Measurements from ENCODE around the gene GAREM1.

The GAREM1 gene

DNA sequence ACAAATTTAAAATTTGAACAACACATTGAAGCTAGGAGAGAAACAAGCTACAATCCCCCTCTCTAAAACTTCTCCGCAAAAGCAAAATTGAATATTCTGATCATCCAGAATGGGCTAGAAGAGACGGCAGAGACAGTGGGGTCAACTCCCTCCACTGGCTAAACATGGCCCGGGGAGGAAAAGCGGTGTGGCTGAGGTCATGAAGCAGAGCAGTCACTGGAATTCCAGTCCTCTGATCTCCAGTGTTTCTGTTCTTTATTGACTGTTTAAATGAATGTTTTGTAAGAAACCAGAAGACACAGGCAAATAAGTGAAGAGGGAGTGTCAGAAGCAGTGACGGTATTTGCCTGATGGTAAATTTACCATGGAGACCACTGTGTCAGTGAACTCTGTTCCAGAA is 116.2 kb downstream of the GAREM1 start:
- H4K91ac ChIP-seq (ENCODE audit: low read depth, low read length, poor library complexity) = no peak overlapping the region
- no peak overlapping the region for H2AK5ac ChIP-seq (ENCODE audit: low read depth, low read length)
- H2BK120ac ChIP-seq (ENCODE audit: low read depth, low read length) = no peak overlapping the region
- no peak overlapping the region for H3K14ac ChIP-seq (ENCODE audit: low read length)
- H3K23ac ChIP-seq (ENCODE audit: low read depth, low read length, poor library complexity) = no peak overlapping the region
- no peak overlapping the region for H4K8ac ChIP-seq (ENCODE audit: low read depth, low read length)
- H3K18ac ChIP-seq (ENCODE audit: low read length) = no peak overlapping the region
- H3K36me3 ChIP-seq (replicated peaks in 1 of 2; ENCODE audit: control insufficient read depth in 2 of 2, insufficient read depth in 2 of 2, low read length in 2 of 2) = no peaks in the 10 kb centered on the region
- H3K27me3 ChIP-seq (ENCODE audit: control insufficient read depth in 3 of 3, insufficient read depth in 3 of 3, low read depth in 1 of 3, low read length in 3 of 3) = no peaks in the 10 kb centered on the region
- H2AFZ ChIP-seq (ENCODE audit: low read length) = no peak overlapping the region
- no peak overlapping the region for H3K9ac ChIP-seq (ENCODE audit: low read depth, low read length, poor library complexity)
- no peak overlapping the region for H2BK5ac ChIP-seq (ENCODE audit: low read length)
- H3K4me3 ChIP-seq (ENCODE audit: low read length in 2 of 2) = no peak overlapping the region
- H3K27ac ChIP-seq (replicated peaks; ENCODE audit: low read length) = no peak overlapping the region
- peaks cover 3 to 8% of the 10 kb centered on the region in 2 donors for H3K4me1 ChIP-seq (ENCODE audit: control insufficient read depth in 2 of 2, insufficient read depth in 1 of 2, low read depth in 1 of 2, low read length in 2 of 2)
- no peak overlapping the region for H3K4ac ChIP-seq (ENCODE audit: low read length)
- no peaks in the 10 kb centered on the region for H3K79me1 ChIP-seq (ENCODE audit: low read depth, low read length)
- WGBS, 2 donors (ENCODE audit: extremely low coverage in 2 of 2, insufficient read length in 2 of 2, insufficient replicate concordance in 1 of 2) = no CpG with 5 or more reads among the region's 5 CpGs
- no peak for DNase-seq (ENCODE audit: low spot score)
- H2BK15ac ChIP-seq (ENCODE audit: low read length) = no peak overlapping the region
- no peak overlapping the region for H2BK12ac ChIP-seq (ENCODE audit: low read length)
- no peaks in the 10 kb centered on the region for H3K9me3 ChIP-seq (replicated peaks in 1 of 2; ENCODE audit: control insufficient read depth in 2 of 2, insufficient read depth in 1 of 2, low read depth in 1 of 2, low read length in 2 of 2)
- H3K4me2 ChIP-seq (ENCODE audit: insufficient read depth, low read length, poor library complexity, severe bottlenecking) = no peak overlapping the region

DNA sequence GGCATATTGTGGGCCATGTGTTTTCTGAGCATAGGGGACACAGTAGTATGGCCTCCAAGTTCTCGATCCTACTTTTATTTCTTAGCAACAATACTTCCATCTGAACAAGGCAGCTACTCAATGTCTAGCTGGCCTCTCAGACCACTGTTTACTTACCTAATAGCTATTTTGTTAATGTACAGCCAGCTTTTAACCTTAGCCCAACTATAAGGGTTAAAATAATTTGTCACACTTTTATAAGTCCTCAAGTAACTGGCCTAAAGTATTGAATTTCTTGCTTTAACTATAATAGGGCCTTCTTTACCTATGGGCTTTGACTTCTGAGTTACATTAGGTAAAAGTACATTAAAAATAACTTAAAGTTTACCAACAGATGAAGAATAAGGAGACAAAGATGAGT is 117.4 kb downstream of the GAREM1 start:
- Histone ChIP-seq H3K9me3 (replicated peaks in 1 of 2; ENCODE audit: control insufficient read depth in 2 of 2, insufficient read depth in 1 of 2, low read depth in 1 of 2, low read length in 2 of 2) (no peaks in the 10 kb centered on the region), H2BK5ac (ENCODE audit: low read length) (no peak overlapping the region), H3K14ac (ENCODE audit: low read length) (no peak overlapping the region), H3K4ac (ENCODE audit: low read length) (no peak overlapping the region), H2BK120ac (ENCODE audit: low read depth, low read length) (no peak overlapping the region), H3K9ac (ENCODE audit: low read depth, low read length, poor library complexity) (no peak overlapping the region), H3K79me1 (ENCODE audit: low read depth, low read length) (no peaks in the 10 kb centered on the region), H3K27ac (replicated peaks; ENCODE audit: low read length) (no peak overlapping the region), H2AK5ac (ENCODE audit: low read depth, low read length) (no peak overlapping the region), H3K23ac (ENCODE audit: low read depth, low read length, poor library complexity) (no peak overlapping the region), H3K27me3 (ENCODE audit: control insufficient read depth in 3 of 3, insufficient read depth in 3 of 3, low read depth in 1 of 3, low read length in 3 of 3) (no peaks in the 10 kb centered on the region), H3K36me3 (replicated peaks in 1 of 2; ENCODE audit: control insufficient read depth in 2 of 2, insufficient read depth in 2 of 2, low read length in 2 of 2) (no peaks in the 10 kb centered on the region), H3K4me3 (ENCODE audit: low read length in 2 of 2) (no peak overlapping the region), H3K4me1 (ENCODE audit: control insufficient read depth in 2 of 2, insufficient read depth in 1 of 2, low read depth in 1 of 2, low read length in 2 of 2) (peaks cover 3 to 9% of the 10 kb centered on the region in 2 donors), H4K91ac (ENCODE audit: low read depth, low read length, poor library complexity) (no peak overlapping the region), H2BK15ac (ENCODE audit: low read length) (no peak overlapping the region), H2AFZ (ENCODE audit: low read length) (no peak overlapping the region), H4K8ac (ENCODE audit: low read depth, low read length) (no peak overlapping the region), H3K18ac (ENCODE audit: low read length) (no peak overlapping the region), H3K4me2 (ENCODE audit: insufficient read depth, low read length, poor library complexity, severe bottlenecking) (no peak overlapping the region), H2BK12ac (ENCODE audit: low read length) (no peak overlapping the region)
- DNase-seq (ENCODE audit: low spot score) = no peak
- no CpG with 5 or more reads among the region's 1 CpG for WGBS, 2 donors (ENCODE audit: extremely low coverage in 2 of 2, insufficient read length in 2 of 2, insufficient replicate concordance in 1 of 2)

DNA sequence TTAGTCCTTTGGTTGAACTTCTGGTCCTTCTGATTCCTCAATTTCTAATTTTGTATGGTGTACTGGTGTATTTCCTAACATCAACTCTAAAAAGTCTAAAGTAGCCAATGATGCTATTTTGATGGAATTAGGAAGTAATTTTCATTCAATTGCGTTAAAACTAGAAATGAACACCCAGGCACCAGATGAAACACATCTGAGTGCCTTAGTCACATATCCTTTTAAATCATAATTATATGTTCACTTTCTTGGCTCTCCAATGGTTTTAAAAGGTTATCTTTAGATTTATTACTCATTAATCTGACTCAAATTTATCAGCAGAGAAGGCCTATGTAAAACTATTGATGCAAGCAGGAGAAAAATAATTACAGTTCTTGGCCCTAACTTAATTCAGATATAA is 119.7 kb downstream of the GAREM1 start:
- Histone ChIP-seq H3K18ac (ENCODE audit: low read length) (no peak overlapping the region), H2BK120ac (ENCODE audit: low read depth, low read length) (no peak overlapping the region), H3K9ac (ENCODE audit: low read depth, low read length, poor library complexity) (no peak overlapping the region), H3K9me3 (replicated peaks in 1 of 2; ENCODE audit: control insufficient read depth in 2 of 2, insufficient read depth in 1 of 2, low read depth in 1 of 2, low read length in 2 of 2) (no peaks in the 10 kb centered on the region), H3K4me2 (ENCODE audit: insufficient read depth, low read length, poor library complexity, severe bottlenecking) (no peak overlapping the region), H3K36me3 (replicated peaks in 1 of 2; ENCODE audit: control insufficient read depth in 2 of 2, insufficient read depth in 2 of 2, low read length in 2 of 2) (no peaks in the 10 kb centered on the region), H3K4me1 (ENCODE audit: control insufficient read depth in 2 of 2, insufficient read depth in 1 of 2, low read depth in 1 of 2, low read length in 2 of 2) (peaks cover 3 to 12% of the 10 kb centered on the region in 2 donors), H2BK12ac (ENCODE audit: low read length) (no peak overlapping the region), H4K91ac (ENCODE audit: low read depth, low read length, poor library complexity) (no peak overlapping the region), H2AFZ (ENCODE audit: low read length) (no peak overlapping the region), H3K23ac (ENCODE audit: low read depth, low read length, poor library complexity) (no peak overlapping the region), H3K4ac (ENCODE audit: low read length) (no peak overlapping the region), H2BK15ac (ENCODE audit: low read length) (no peak overlapping the region), H2AK5ac (ENCODE audit: low read depth, low read length) (no peak overlapping the region), H3K27ac (replicated peaks; ENCODE audit: low read length) (no peak overlapping the region), H2BK5ac (ENCODE audit: low read length) (no peak overlapping the region), H3K79me1 (ENCODE audit: low read depth, low read length) (no peaks in the 10 kb centered on the region), H3K14ac (ENCODE audit: low read length) (no peak overlapping the region), H3K4me3 (ENCODE audit: low read length in 2 of 2) (no peak overlapping the region), H4K8ac (ENCODE audit: low read depth, low read length) (no peak overlapping the region), H3K27me3 (ENCODE audit: control insufficient read depth in 3 of 3, insufficient read depth in 3 of 3, low read depth in 1 of 3, low read length in 3 of 3) (no peaks in the 10 kb centered on the region)
- WGBS, 2 donors (ENCODE audit: extremely low coverage in 2 of 2, insufficient read length in 2 of 2, insufficient replicate concordance in 1 of 2) = no CpG with 5 or more reads among the region's 1 CpG
- DNase-seq (ENCODE audit: low spot score) = no peak

- no peak overlapping the region for H2BK15ac ChIP-seq (ENCODE audit: low read length)
- H3K27me3 ChIP-seq (ENCODE audit: control insufficient read depth in 3 of 3, insufficient read depth in 3 of 3, low read depth in 1 of 3, low read length in 3 of 3) = no peaks in the 10 kb centered on the region
- no peak overlapping the region for H3K14ac ChIP-seq (ENCODE audit: low read length)
- peak overlapping the region; percentile 80 for H2AFZ ChIP-seq (ENCODE audit: low read length)
- no peaks in the 10 kb centered on the region for H3K9me3 ChIP-seq (replicated peaks in 1 of 2; ENCODE audit: control insufficient read depth in 2 of 2, insufficient read depth in 1 of 2, low read depth in 1 of 2, low read length in 2 of 2)
- H2BK12ac ChIP-seq (ENCODE audit: low read length) = no peak overlapping the region
- no peak overlapping the region for H3K27ac ChIP-seq (replicated peaks; ENCODE audit: low read length)
- H3K4me1 ChIP-seq (ENCODE audit: control insufficient read depth in 2 of 2, insufficient read depth in 1 of 2, low read depth in 1 of 2, low read length in 2 of 2) = peaks cover 3 to 9% of the 10 kb centered on the region in 2 donors
- H3K4ac ChIP-seq (ENCODE audit: low read length) = no peak overlapping the region
- H3K9ac ChIP-seq (ENCODE audit: low read depth, low read length, poor library complexity) = no peak overlapping the region
- WGBS, 2 donors (ENCODE audit: extremely low coverage in 2 of 2, insufficient read length in 2 of 2, insufficient replicate concordance in 1 of 2) = no CpG with 5 or more reads among the region's 4 CpGs
- H4K8ac ChIP-seq (ENCODE audit: low read depth, low read length) = no peak overlapping the region
- no peak overlapping the region for H3K23ac ChIP-seq (ENCODE audit: low read depth, low read length, poor library complexity)
- no peaks in the 10 kb centered on the region for H3K36me3 ChIP-seq (replicated peaks in 1 of 2; ENCODE audit: control insufficient read depth in 2 of 2, insufficient read depth in 2 of 2, low read length in 2 of 2)
- no peak overlapping the region for H2BK5ac ChIP-seq (ENCODE audit: low read length)
- DNase-seq (ENCODE audit: low spot score) = no peak
- no peak overlapping the region for H4K91ac ChIP-seq (ENCODE audit: low read depth, low read length, poor library complexity)
- no peaks in the 10 kb centered on the region for H3K79me1 ChIP-seq (ENCODE audit: low read depth, low read length)
- no peak overlapping the region for H3K4me2 ChIP-seq (ENCODE audit: insufficient read depth, low read length, poor library complexity, severe bottlenecking)
- H3K4me3 ChIP-seq (ENCODE audit: low read length in 2 of 2) = no peak overlapping the region
- H2AK5ac ChIP-seq (ENCODE audit: low read depth, low read length) = no peak overlapping the region
- no peak overlapping the region for H2BK120ac ChIP-seq (ENCODE audit: low read depth, low read length)
- H3K18ac ChIP-seq (ENCODE audit: low read length) = no peak overlapping the region
Observed at GRCh38 chr18:32349728-32350395, 120.8 kb downstream of the GAREM1 start.

All from neuronal stem cell (in vitro differentiated cells).